ENCODE measurements around the gene GALNT10. TPM values are rescaled to one million over a fixed set of nuclear protein-coding genes. Genes with fewer than 3 reads are reported as not detected.

The GALNT10 gene
- total RNA-seq, 1 donor from 2014 or later: 93.8 TPM

GRCh38 chr5:154222414-154222813 lies 31.9 kb downstream of the GALNT10 start:
- no peak for ATAC-seq
- Histone ChIP-seq H3K4me1 (peaks cover 12% of the 10 kb centered on the region), H3K27me3 (no peaks in the 10 kb centered on the region), H3K4me3 (no peak overlapping the region), H3K27ac (no peak overlapping the region), H3K36me3 (no peaks in the 10 kb centered on the region), H3K9me3 (no peaks in the 10 kb centered on the region)
- TF ChIP-seq CTCF (IDR thresholded peaks at IDR 0.05): no peak
- no peak for DNase-seq
- intact Hi-C loops (cut with DNase I): no loop called here

- Histone ChIP-seq H3K27me3 (no peaks in the 10 kb centered on the region), H3K4me3 (no peak overlapping the region), H3K4me1 (peaks cover 12% of the 10 kb centered on the region), H3K9me3 (no peaks in the 10 kb centered on the region), H3K27ac (no peak overlapping the region), H3K36me3 (no peaks in the 10 kb centered on the region)
- DNase-seq (no peak), ATAC-seq (no peak)
- no peak for TF ChIP-seq CTCF (IDR thresholded peaks at IDR 0.05)
- intact Hi-C loops (cut with DNase I): no loop called here
Measured at GRCh38 chr5:154223320-154223719, 32.8 kb downstream of the GALNT10 start.

GRCh38 chr5:154227090-154227489 lies 36.6 kb downstream of the GALNT10 start:
- TF ChIP-seq CTCF (IDR thresholded peaks at IDR 0.05): no peak
- H3K4me1 ChIP-seq: no peaks in the 10 kb centered on the region
- H3K27me3 ChIP-seq: no peaks in the 10 kb centered on the region
- ATAC-seq (no peak), DNase-seq (no peak)
- H3K36me3 ChIP-seq: no peaks in the 10 kb centered on the region
- H3K4me3 ChIP-seq: no peak overlapping the region
- no peak overlapping the region for H3K27ac ChIP-seq
- no peaks in the 10 kb centered on the region for H3K9me3 ChIP-seq
- intact Hi-C loops (cut with DNase I): no loop called here

- intact Hi-C loops (cut with DNase I): no loop called here
- no peak for DNase-seq
- no peaks in the 10 kb centered on the region for H3K27me3 ChIP-seq
- H3K36me3 ChIP-seq: no peaks in the 10 kb centered on the region
- H3K4me1 ChIP-seq: no peaks in the 10 kb centered on the region
- ATAC-seq: no peak
- no peak overlapping the region for H3K4me3 ChIP-seq
- TF ChIP-seq CTCF (IDR thresholded peaks at IDR 0.05): no peak
- H3K27ac ChIP-seq: no peak overlapping the region
- H3K9me3 ChIP-seq: no peaks in the 10 kb centered on the region
Measured at GRCh38 chr5:154228696-154229095, 38.2 kb downstream of the GALNT10 start.

GRCh38 chr5:154230526-154230925 lies 40.0 kb downstream of the GALNT10 start:
- intact Hi-C loops (cut with DNase I): no loop called here

More at GRCh38 chr5:154230526-154230925, 40.0 kb downstream of the GALNT10 start:
- H3K4me1 ChIP-seq: no peaks in the 10 kb centered on the region
- H3K9me3 ChIP-seq: no peaks in the 10 kb centered on the region
- no peaks in the 10 kb centered on the region for H3K36me3 ChIP-seq
- no peak overlapping the region for H3K4me3 ChIP-seq
- ATAC-seq (no peak), DNase-seq (no peak)
- no peak overlapping the region for H3K27ac ChIP-seq
- no peaks in the 10 kb centered on the region for H3K27me3 ChIP-seq
- no peak for TF ChIP-seq CTCF (IDR thresholded peaks at IDR 0.05)

Measured in upper lobe of right lung (tissue), 1 donor.